Panc1 (cell line): ENCODE measurements around the gene KXD1. TPM values are rescaled to one million over a fixed set of nuclear protein-coding genes. Genes with fewer than 3 reads are reported as not detected.
A peak's percentile ranks its signal among the peaks of the same experiment; 100 is the strongest.

Source experiments
- ATAC-seq: fragments of 200-7000 bp; cut with Tn5 transposase; 2 replicates; pipeline ENCODE4 v1.9.1; 2020; ENCODE audit warnings: mild to moderate bottlenecking, moderate library complexity
- BruUV-seq: library from RNA; stranded (reverse); fragments of 400-500 nt; replicated peaks from 2 replicates; lab custom pipeline; 2021; lab: Mats Ljungman, UMichigan
- CTCF ChIA-PET: fragments of 300-600 bp; sonication (Branson Sonifier 250); formaldehyde crosslinking; loops from one replicate; lab custom pipeline; 2022; ENCODE audit warnings: antibody characterized with exemption; lab: Charles Lee
- POLR2A ChIA-PET: fragments of 300-600 bp; sonication (Branson Sonifier 250); formaldehyde crosslinking; loops from one replicate; lab custom pipeline; 2022; ENCODE audit warnings: antibody characterized with exemption; lab: Charles Lee
- DNase-seq: peaks from one replicate; pipeline ENCODE4 v3.0.0-alpha.2; 2010; ENCODE audit warnings: low read depth, low spot score
- H3K27ac ChIP-seq: 2 replicates; pipeline ENCODE4 v1.5.1; 2011; ENCODE audit warnings: mild to moderate bottlenecking, low read length, inconsistent platforms
- H3K27me3 ChIP-seq: fragments of 200-500 bp; sonication (Bioruptor generic); 2 replicates; pipeline ENCODE4 v1.6.0; 2014; ENCODE audit warnings: low read length, inconsistent platforms; ENCODE audit not compliant: control insufficient read depth, insufficient read depth
- H3K36me3 ChIP-seq: fragments of 200-500 bp; sonication (Bioruptor generic); 2 replicates; pipeline ENCODE4 v1.5.1; 2014; ENCODE audit warnings: inconsistent platforms, mild to moderate bottlenecking, low read length, moderate library complexity; ENCODE audit not compliant: control insufficient read depth, insufficient read depth
- H3K4me1 ChIP-seq: 2 replicates; pipeline ENCODE4 v1.5.1; 2011; ENCODE audit warnings: inconsistent platforms, mild to moderate bottlenecking, low read length, moderate library complexity; ENCODE audit not compliant: control insufficient read depth, insufficient read depth
- H3K4me3 ChIP-seq, 2 experiments: 2 replicates each; pipeline ENCODE4 v1.5.1; 2011 to 2012; ENCODE audit warnings: low read depth in 2 of 2, low read length in 2 of 2, mild to moderate bottlenecking in 2 of 2, inconsistent platforms in 1 of 2, moderate library complexity in 1 of 2
- H3K9me3 ChIP-seq: fragments of 200-500 bp; sonication (Bioruptor generic); 2 replicates; pipeline ENCODE4 v1.5.1; 2014; ENCODE audit warnings: low read depth, mild to moderate bottlenecking, inconsistent platforms, low read length, moderate library complexity; ENCODE audit not compliant: control insufficient read depth, insufficient read depth
- CTCF ChIP-seq: fragments of 450-650 bp; IDR thresholded peaks from 2 replicates; pipeline ENCODE4 v1.5.1; 2017; ENCODE audit warnings: mild to moderate bottlenecking
- POLR2AphosphoS5 ChIP-seq: IDR thresholded peaks from 2 replicates; pipeline ENCODE4 v1.6.1; 2012; ENCODE audit warnings: mild to moderate bottlenecking, low read depth, low read length, moderate library complexity
- REST ChIP-seq, 2 experiments: IDR thresholded peaks; 2 replicates each; pipeline ENCODE4 v1.6.1; 2011 to 2012; ENCODE audit warnings: low read depth in 2 of 2, control low read depth in 1 of 2, low read length in 1 of 2, mild to moderate bottlenecking in 1 of 2, moderate library complexity in 1 of 2; ENCODE audit not compliant: insufficient read depth in 1 of 2
- SIN3A ChIP-seq: IDR thresholded peaks from 2 replicates; pipeline ENCODE4 v1.6.1; 2012; ENCODE audit warnings: low read depth, mild to moderate bottlenecking, low read length, moderate library complexity, borderline replicate concordance; ENCODE audit not compliant: insufficient read depth
- TCF7L2 ChIP-seq: IDR thresholded peaks from 2 replicates; pipeline ENCODE4 v1.6.1; 2011; ENCODE audit warnings: mild to moderate bottlenecking, low read depth, low read length, inconsistent platforms
- in situ Hi-C: cut with HindIII; loops from 2 replicates; pipeline ENCODE4 v1.10.0; 2016; ENCODE audit warnings: low sequenced_read_pairs, low pct_unique_long_range_greater_than_20kb
- intact Hi-C: fragments of 100-400 bp; cut with micrococcal nuclease; formaldehyde crosslinking; loops from one replicate; pipeline ENCODE4 v1.10.0; 2022; ENCODE audit not compliant: unreplicated experiment
- total RNA-seq: library from RNA; stranded (reverse); gene quantifications from one replicate; pipeline ENCODE4 v1.2.1, GENCODE V29; 2021; ENCODE audit not compliant: unreplicated experiment

Gene KXD1
- total RNA-seq, 1 experiment from 2014 or later, result 106 TPM

GRCh38 chr19:18594824-18595373 is 37.2 kb downstream of the KXD1 start:
- H3K36me3 ChIP-seq, result no peaks in the 10 kb centered on the region; the same call in 1 of the 2 replicates
- POLR2A ChIA-PET, result no interaction called here
- in situ Hi-C loops (no loop called here), intact Hi-C loops (loop anchor here (5.0 to 10.0 kb wide), 2 partner anchors 80 to 252 kb away; no protein-coding TSS in a partner anchor)
- H3K27ac ChIP-seq, result no peak overlapping the region
- no peaks in the 10 kb centered on the region for H3K9me3 ChIP-seq
- 0 out of 2 replicates have a peak, but pooled peaks have one; percentile 2 for TF ChIP-seq POLR2AphosphoS5
- no peak for TF ChIP-seq CTCF
- CTCF ChIA-PET, result interaction anchor here (1.1 kb wide), 1 partner anchor 82 kb away, joined by 4 read pairs; no protein-coding TSS in a partner anchor
- ATAC-seq, result no peak
- no peak for DNase-seq
- peak overlapping the region in 1 of 2 experiments; percentile 41; a peak in 2 of 4 replicates for H3K4me3 ChIP-seq
- H3K4me1 ChIP-seq, result no peaks in the 10 kb centered on the region
- H3K27me3 ChIP-seq, result no peaks in the 10 kb centered on the region
- BruUV-seq, result no TSS peak

GRCh38 chr19:18595475-18595874 is 37.8 kb downstream of the KXD1 start:
- no peak for TF ChIP-seq TCF7L2
- no peak for TF ChIP-seq POLR2AphosphoS5
- TF ChIP-seq REST (IDR thresholded peaks at IDR 0.05; ENCODE audit: insufficient read depth in 1 of 2, low read depth in 2 of 2, low read length in 1 of 2), result no peak
- no peak for TF ChIP-seq SIN3A
- no peak for TF ChIP-seq CTCF
- no peaks in the 10 kb centered on the region for H3K4me1 ChIP-seq
- no TSS peak for BruUV-seq
- ChIA-PET POLR2A (no interaction called here), CTCF (no interaction called here)
- ATAC-seq (no peak), DNase-seq (no peak)
- in situ Hi-C loops (no loop called here), intact Hi-C loops (loop anchor here (10.0 kb wide), 1 partner anchor 79 kb away; no protein-coding TSS in a partner anchor)
- no peaks in the 10 kb centered on the region for H3K36me3 ChIP-seq
- H3K9me3 ChIP-seq, result no peaks in the 10 kb centered on the region
- no peaks in the 10 kb centered on the region for H3K27me3 ChIP-seq
- H3K4me3 ChIP-seq, result no peak overlapping the region
- no peak overlapping the region for H3K27ac ChIP-seq
